ENCODE measurements around the gene KRTAP10-7. TPM values are rescaled to one million over a fixed set of nuclear protein-coding genes. Genes with fewer than 3 reads are reported as not detected.

The KRTAP10-7 gene
- total and polyA plus RNA-seq, 2 of the 13 experiments (the other 11 are each of a cell fraction or from before 2014, with no cell fraction given), result not detected

DNA sequence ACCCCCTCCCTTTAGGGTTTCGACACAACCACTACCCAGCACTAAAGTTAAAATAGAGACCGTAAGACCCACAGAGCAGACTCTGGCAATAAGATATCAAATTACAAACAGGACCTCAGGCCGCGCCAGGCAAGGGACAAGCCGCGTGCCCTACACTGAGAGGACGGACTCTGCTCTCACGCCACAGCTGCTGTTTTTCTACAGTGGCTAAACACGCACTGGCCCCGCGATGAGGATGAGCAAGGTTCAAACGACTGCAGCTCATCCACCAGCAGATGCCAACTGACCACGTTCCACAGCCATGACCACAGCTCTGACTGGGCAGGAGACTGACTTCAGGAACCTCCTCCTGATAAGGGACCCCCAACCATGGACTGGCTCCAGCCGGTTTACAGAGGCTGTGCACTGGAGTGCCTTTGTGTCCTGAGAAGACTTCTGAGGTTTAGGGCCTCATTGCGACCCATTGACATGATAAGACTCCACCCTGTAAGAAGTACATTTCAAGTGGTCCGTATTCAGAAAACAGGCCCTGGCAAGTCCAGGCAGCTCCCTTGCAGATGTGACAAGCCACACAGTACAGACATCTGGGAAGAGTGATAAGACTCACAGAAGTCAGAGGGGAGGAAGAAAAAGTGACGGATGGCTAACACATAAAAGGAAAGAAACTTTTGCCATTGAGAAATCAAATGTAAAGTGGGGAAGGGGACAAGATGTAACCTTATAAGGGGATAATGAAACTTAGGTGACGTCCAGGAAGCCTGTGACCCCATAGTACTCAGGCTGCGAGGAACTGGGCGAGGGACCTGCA, 6.6 kb upstream of the KRTAP10-7 start (continued):
- peak; percentile 94 for TF ChIP-seq ZMYM3 (CRISPR knock-in tag; IDR thresholded peaks at IDR 0.05)
- TF ChIP-seq PHF8 (CRISPR knock-in tag; IDR thresholded peaks at IDR 0.05), result peak; percentile 36; the same call in 1 of the 2 replicates
- peak; percentile 95 for TF ChIP-seq GATAD2A (CRISPR knock-in tag; IDR thresholded peaks at IDR 0.05)
- no peak for TF ChIP-seq ZNF333 (CRISPR knock-in tag; IDR thresholded peaks at IDR 0.05; ENCODE audit: borderline replicate concordance)
- peak; percentile 71 for TF ChIP-seq ZNF746 (CRISPR knock-in tag; IDR thresholded peaks at IDR 0.05)
- peak; percentile 88; the same call in 1 of the 2 replicates for TF ChIP-seq ZNF761 (CRISPR knock-in tag; conservative IDR thresholded peaks at IDR 0.05)
- no peak for TF ChIP-seq JUNB (CRISPR knock-in tag; IDR thresholded peaks at IDR 0.05; ENCODE audit: borderline replicate concordance)
- TF ChIP-seq, protein P1, sequence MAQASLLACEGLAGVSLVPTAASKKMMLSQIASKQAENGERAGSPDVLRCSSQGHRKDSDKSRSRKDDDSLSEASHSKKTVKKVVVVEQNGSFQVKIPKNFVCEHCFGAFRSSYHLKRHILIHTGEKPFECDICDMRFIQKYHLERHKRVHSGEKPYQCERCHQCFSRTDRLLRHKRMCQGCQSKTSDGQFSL (CRISPR knock-in tag; IDR thresholded peaks at IDR 0.05), result peak; percentile 28; the same call in 1 of the 2 replicates
- TF ChIP-seq HNRNPL (IDR thresholded peaks at IDR 0.05; ENCODE audit: low read depth, low read length), result no peak
- peak; percentile 46; the same call in 1 of the 2 replicates for TF ChIP-seq EED (CRISPR knock-in tag; IDR thresholded peaks at IDR 0.05)
- no peak for TF ChIP-seq HMGA1 (CRISPR knock-in tag; conservative IDR thresholded peaks at IDR 0.05)
- no peak for TF ChIP-seq ZNF468 (CRISPR knock-in tag; IDR thresholded peaks at IDR 0.05)
- TF ChIP-seq NFATC3 (CRISPR knock-in tag; IDR thresholded peaks at IDR 0.05), result no peak
- TF ChIP-seq ZNF225 (CRISPR knock-in tag; IDR thresholded peaks at IDR 0.05), result no peak
- TF ChIP-seq SIX1 (CRISPR knock-in tag; IDR thresholded peaks at IDR 0.05; ENCODE audit: borderline replicate concordance), result peak; percentile 100
- TF ChIP-seq CAMTA2 (CRISPR knock-in tag; IDR thresholded peaks at IDR 0.05; ENCODE audit: borderline replicate concordance), result no peak
- no peak for TF ChIP-seq FIP1L1 (IDR thresholded peaks at IDR 0.05; ENCODE audit: borderline replicate concordance, insufficient read depth, low read depth, low read length)
- TF ChIP-seq ZHX2 (IDR thresholded peaks at IDR 0.05; ENCODE audit: low read depth), result no peak
- TF ChIP-seq ZHX2 (CRISPR knock-in tag; IDR thresholded peaks at IDR 0.05; ENCODE audit: borderline replicate concordance), result no peak
- no peak for TF ChIP-seq SIN3A (IDR thresholded peaks at IDR 0.05; ENCODE audit: borderline replicate concordance, low read depth, low read length)
- TF ChIP-seq ZNF567 (CRISPR knock-in tag; IDR thresholded peaks at IDR 0.05; ENCODE audit: borderline replicate concordance), result no peak; the same call in 1 of the 2 replicates
- no peak; the same call in 1 of the 2 replicates for TF ChIP-seq KLF12 (CRISPR knock-in tag; IDR thresholded peaks at IDR 0.05; ENCODE audit: borderline replicate concordance)
- TF ChIP-seq, protein P2, sequence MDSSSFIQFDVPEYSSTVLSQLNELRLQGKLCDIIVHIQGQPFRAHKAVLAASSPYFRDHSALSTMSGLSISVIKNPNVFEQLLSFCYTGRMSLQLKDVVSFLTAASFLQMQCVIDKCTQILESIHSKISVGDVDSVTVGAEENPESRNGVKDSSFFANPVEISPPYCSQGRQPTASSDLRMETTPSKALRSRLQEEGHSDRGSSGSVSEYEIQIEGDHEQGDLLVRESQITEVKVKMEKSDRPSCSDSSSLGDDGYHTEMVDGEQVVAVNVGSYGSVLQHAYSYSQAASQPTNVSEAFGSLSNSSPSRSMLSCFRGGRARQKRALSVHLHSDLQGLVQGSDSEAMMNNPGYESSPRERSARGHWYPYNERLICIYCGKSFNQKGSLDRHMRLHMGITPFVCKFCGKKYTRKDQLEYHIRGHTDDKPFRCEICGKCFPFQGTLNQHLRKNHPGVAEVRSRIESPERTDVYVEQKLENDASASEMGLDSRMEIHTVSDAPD (CRISPR knock-in tag; IDR thresholded peaks at IDR 0.05), result 0 out of 2 replicates have a peak, but pooled peaks have one; percentile 48

All from HepG2 (cell line).